IPS-NIHi7 (cell line): ENCODE data around the gene PRCC.

Experiments used
- DNase-seq: peaks from one replicate; pipeline ENCODE4 v3.0.0; 2012; ENCODE audit warnings: mixed read lengths; ENCODE audit errors: extremely low spot score

Gene PRCC

GRCh38 chr1:156796340-156797097, 29.2 kb downstream of the PRCC start:
- no peak for DNase-seq

DNA sequence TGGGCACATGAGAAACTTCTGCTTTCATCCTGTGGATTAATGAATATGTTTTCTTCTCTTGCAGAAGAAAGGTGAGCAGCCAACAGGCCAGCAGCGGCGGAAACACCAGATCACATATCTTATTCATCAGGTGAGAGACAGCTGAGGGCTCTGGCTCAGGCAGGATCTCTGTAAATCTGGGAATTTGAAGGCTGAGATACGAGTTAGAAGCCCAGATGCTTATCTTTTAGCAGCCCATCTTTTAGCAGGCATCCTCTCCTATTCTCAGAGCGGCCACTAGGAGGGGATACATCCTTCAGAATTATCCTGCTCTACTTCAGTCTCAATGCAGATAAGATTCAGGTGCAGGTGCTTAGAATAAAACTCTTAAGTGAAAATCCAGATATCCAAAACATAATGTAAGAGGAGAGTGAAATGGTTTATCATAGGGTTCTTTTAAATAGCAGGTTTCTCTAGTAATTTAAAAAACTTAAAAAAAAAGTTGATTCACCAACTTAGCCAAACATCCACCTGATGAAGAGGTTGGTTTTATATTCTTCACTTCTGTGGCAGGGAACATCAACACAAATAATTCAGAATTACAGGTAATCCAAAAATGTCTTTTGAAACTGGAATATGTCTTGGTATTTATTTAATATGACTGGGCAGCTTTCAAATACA, 30.0 kb downstream of the PRCC start:
- DNase-seq = peak; percentile 77

- DNase-seq = no peak
These were observed 34.2 kb downstream of the PRCC start for GRCh38 chr1:156801409-156802121.

- DNase-seq = no peak
These were observed 35.1 kb downstream of the PRCC start for GRCh38 chr1:156802421-156802935.

DNA sequence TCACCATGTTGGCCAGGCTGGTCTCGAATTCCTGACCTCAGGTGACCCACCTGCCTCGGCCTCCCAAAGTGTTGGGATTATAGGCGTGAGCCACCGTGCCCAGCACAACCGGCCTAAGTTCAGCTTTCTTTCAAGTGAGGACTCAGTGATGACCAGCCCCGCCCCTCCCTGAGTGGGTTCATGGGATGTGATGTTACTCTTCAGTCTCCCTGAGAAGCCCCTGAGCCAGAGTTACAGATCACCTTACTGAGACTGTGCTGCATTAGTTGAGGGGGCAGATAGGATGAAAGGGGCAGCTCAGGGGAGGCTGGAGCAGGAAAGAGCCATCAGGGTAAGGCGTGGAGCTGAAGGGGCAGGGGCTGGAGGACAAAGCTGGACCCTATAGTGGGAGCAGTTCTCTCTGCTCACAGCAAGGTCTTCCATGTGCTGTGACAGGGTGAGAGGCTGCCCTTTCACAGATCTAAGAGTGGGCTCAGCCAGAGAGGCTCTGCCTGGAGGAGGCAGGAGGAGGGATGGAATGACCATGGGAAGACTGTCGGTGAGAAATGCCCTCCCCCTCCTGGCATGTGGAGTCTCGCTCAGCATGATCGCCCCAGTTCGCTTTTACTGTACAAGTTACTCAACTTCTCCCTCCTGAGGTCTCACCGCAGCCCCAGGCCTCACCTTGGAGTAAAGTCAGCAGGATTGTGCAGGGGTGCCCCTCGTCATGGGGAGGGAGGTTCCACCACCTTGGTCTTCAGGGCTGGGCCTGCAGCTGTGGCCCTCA, 35.9 kb downstream of the PRCC start:
- no peak for DNase-seq

DNA sequence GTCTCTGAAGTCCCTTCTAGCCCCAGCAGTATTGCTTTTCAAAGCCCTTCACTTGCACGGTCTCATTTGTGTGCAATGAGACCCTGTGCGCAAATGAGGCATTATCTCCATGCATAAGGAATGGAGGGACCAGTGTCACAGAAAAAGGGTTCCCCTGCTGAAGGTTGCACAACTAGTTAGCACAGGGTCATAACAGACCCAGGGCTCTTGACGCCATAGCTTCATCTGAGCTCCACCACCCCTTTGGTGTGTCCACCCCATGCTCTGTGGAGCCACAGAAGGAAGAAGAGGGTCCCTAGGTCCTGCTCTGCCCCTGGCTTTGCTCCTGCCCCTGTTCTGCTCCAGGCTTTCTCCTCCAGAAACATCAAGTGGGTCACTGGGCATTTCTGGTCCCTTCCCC, 36.7 kb downstream of the PRCC start:
- no peak for DNase-seq

DNA sequence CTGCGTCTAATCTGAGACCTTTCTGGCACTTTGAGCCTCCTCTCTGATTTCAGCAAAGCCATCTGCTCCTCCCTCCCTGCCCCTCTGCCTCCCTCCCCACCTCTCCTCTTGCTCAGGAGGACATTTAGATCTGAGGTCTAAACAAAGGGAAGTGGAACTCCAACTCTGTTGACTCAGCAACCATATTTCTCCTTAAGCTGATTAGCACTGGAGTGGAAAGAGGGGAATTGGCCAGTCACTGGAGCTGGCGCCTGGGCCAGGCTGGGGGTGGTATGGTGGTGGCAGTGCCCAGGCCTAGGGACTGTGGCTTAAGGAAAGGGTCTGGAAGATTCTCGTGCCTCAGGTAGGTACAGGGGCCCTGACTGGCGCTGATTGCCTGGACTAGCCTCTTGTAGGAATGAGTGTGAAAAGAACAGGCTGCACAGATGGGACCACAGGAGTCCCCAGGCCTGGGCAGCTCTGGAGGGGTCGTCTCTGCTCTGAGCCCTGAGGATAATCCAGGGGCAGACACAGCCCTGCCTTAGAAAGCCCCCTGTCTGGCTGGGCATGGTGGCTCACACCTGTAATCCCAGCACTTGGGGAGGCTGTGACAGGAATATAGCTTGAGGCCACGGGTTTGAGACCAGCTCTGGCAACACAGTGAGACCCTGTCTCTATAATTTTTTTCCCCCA, 37.4 kb downstream of the PRCC start:
- no peak for DNase-seq

- DNase-seq = no peak
These were observed 38.6 kb downstream of the PRCC start for GRCh38 chr1:156805766-156806511.

DNA sequence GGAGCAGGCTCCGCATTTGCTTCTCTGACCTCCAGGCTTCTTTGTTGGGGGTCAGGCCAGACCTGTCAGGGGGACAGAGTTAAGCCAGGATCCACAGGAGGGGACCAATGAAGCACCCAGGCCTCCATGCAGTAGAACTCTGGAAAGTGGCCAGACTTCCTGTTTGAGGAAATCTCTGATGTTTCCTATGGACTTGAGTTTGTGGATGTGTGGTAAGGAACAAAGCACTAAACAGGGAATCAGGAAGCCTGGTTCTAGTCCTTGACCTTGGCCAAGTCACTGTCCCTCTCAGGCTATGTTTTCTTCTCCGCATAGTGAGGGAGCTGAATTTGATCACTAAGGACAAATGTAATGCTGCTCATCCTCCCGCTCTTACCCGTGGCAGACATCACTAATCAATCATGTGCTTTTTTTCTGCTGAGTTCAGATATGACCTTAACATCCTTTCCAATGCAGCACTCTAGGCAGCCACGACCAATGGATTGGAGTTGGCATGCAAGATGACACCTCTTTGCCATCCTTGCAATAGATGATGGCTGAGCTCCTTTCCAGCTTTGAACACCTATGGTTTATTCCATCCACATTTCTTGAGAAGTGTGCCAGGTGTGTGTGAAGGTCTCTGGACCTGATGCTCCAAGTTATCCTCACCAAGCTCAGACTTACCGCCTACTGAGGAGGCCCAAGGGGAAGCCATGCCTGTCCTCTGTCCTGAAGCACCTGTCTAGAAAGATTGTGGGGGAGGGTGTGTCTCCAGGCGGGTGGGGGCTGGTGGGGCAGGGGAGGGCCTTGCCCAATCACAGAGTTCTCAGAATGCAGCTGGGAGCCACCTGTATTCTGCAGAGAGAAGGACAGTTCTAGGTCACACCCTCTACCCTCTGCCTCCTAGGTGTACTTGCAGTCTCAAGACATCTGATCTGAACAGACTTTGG, 39.4 kb downstream of the PRCC start:
- DNase-seq = no peak

DNA sequence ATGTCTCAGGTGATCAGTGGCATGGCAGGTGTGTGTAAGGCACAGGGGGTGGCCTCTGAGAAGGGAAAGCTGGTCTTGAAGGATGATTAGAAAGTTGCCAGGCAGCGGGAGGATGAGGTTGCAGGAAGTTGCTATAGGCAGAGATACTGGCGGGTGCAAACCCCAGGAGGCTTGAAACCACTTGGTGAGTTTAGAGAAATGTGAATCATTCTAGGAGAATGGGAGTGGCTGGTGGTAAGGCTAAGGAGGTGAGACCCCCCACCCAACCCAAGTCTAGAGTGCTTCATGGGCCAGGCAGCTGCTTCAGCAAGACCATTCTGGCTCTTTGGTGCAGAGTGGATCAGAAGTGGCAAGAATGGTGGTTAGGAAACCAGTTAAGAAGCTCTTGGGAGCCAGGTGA, 40.3 kb downstream of the PRCC start:
- DNase-seq = no peak

DNA sequence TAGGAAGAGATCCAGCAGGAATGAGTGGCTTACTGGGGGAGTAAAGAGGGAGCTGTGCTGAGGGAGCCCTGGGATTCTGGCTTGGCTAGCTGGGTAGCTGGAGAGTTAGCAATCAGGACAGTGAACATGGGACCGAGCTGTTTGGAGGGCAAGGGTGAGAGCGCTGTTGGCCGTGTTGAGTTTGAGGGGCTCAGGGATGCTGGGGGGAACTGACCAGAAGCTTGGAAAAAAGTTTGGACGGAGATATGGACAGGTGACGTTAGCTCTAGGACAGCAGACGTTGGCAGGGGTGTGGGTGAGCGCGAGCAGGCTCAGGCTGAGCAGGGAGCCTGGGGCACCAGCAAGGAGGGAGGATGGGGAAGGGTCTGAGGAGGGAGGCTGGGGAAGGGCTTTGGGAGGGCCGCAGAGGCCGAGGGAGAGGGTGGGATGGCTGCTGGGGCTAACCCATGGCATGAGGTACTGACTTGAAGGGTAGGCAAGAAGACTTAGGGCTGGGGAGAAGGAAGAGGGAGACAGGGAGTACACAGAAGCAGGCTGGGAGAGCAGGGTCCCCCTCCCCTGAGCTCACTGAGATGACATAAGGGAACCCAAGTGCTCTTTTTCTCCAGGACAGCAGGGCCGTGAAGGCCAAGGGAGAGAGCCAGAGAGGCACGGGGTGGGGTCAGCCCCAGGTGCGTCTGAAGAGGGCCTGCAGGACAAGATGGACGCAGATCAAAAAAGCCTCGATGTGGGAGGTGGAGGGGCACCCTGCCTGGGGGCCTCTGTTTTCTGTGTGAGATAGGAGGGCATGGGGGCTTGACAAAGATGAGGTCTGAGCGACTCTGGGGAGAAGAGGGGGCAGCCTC, 41.1 kb downstream of the PRCC start:
- DNase-seq = no peak

DNA sequence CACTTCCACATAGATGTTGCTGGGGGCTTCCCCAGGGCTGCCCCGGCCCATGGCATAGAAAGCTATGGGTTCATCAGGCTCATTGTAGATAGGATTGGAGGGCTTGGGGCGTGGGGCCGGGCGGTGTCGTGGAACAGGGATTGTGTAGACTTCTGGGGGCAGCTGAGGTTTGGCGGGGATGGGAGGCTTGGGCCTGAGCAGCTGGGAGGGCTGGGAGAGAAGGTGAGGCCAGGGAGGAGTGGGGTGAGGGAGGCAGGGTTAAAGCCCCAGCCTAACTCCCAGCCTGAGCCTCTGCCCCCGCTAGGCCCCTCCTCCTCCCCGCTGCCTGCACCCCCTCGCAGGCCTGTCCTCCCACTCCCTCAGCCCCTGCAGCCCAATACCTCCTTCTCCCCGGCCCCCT, 41.9 kb downstream of the PRCC start:
- no peak for DNase-seq

- DNase-seq = no peak
These were observed 42.5 kb downstream of the PRCC start for GRCh38 chr1:156809711-156810366.

DNA sequence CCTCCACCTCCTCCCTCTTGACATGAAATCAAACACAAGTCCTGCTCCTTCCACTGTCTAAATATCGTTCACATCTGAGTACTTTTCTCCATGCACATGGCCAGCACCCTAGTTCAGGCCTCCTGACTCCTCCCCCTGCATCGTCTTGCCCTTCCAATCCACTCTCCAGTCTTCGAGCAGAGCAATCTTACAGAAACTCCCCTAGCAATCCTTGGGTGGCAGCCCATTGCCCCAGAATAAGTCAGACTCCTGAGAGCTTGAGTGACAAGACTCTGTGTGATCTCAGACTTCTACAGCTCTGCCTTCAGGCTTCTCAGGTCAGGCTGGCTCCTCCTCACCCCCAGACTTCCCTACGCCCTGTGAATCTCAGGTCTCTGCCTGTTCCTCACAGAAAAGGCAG, 43.8 kb downstream of the PRCC start:
- DNase-seq = no peak

GRCh38 chr1:156812293-156812990, 45.1 kb downstream of the PRCC start:
- DNase-seq = no peak

DNA sequence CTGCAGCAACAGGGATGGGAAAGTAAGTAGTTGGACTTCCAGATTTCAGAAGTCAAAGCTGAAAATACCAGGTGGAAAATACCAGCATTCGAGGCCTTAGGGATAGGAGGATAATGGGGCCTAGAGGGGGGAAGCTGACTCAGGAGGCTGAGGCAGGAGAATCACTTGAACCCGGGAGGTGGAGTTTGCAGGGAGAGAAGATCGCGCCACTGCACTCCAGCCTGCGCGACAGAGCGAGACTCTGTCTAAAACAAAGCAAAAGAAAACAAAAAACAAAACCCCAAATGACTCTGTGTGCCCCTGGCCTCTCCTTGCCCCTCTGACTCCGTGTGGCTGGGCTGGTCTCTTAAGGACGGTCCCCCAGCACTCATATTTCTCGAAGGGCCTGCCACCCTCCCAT, 46.0 kb downstream of the PRCC start:
- DNase-seq = no peak
